ENCODE data around the gene HRK. TPM values are rescaled to one million over a fixed set of nuclear protein-coding genes. Genes with fewer than 3 reads are reported as not detected.

The HRK gene
- total and polyA plus RNA-seq, 2 of the 4 experiments (the other 2 are of a cell fraction) = not detected

DNA sequence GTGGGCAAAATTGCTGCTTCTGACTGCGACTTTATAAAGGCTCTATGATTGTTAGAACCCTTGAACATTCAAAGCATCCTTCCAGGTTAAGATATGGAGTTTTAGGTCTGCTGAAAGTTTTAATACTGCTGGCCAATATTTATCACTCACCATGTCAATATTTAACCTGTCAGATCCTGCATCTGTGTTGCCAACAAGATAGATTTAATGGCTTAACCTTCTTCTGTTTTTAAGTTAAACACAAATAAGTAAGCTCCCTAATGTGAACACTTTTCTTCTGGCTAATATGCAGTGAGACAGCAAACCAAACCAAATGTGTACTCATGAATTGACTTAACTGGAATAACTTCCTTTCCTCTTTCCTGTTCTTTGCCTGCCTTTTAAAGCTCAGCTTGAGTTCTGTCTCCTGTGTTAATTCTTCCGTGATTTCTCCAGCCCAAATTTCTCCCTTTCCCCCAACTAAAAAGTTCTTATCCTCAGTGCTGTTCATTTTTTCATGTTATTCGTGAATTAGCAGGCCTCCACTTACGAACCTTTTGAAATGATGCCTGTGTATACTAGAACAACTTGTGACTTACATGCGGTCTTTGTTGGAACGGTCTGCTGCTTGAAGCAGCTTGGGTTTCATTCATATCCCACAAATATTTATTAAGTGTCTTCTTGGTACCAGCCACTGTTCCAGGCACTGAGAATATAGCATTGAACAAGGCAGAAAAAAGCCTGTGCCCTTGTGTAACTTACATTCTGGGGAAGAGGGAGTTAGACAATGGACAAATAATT is 38.7 kb upstream of the HRK start:
- dilution Hi-C loops (cut with HindIII; ENCODE audit: low sequenced_read_pairs, unreplicated experiment) (no loop called here), intact Hi-C loops (cut with micrococcal nuclease) (loop anchor here (5.0 kb wide), 1 partner anchor 62 kb away; no protein-coding TSS in a partner anchor), in situ Hi-C loops (cut with MboI; ENCODE audit: low sequenced_read_pairs) (no loop called here)
- Histone ChIP-seq H2AK5ac (ENCODE audit: low read depth, low read length) (no peak overlapping the region), H3K9me1 (ENCODE audit: insufficient read depth, low read length) (peaks cover 16% of the 10 kb centered on the region), H2BK15ac (ENCODE audit: low read depth, low read length) (no peak overlapping the region), H3K4me2 (ENCODE audit: low read depth, low read length) (no peak overlapping the region), H2AK9ac (replicated peaks; ENCODE audit: low read depth, low read length, poor library complexity) (no peak overlapping the region), H3K4me1 (ENCODE audit: control insufficient read depth, insufficient read depth, low read length) (peaks cover 10% of the 10 kb centered on the region), H4K8ac (ENCODE audit: low read depth in 2 of 2, low read length in 2 of 2) (no peak overlapping the region), H4K20me1 (ENCODE audit: insufficient read depth, low read length) (peaks cover 55% of the 10 kb centered on the region), H2BK120ac (ENCODE audit: low read depth, low read length) (no peak overlapping the region), H4K5ac (ENCODE audit: low read depth, low read length) (no peak overlapping the region), H3K36me3 (ENCODE audit: control insufficient read depth, insufficient read depth, low read length) (peaks cover 2% of the 10 kb centered on the region; the same call in 1 of the 2 replicates), H3K27ac (ENCODE audit: insufficient read depth, low read length) (no peak overlapping the region), H3K4ac (ENCODE audit: low read depth, low read length) (no peak overlapping the region), H3K79me1 (ENCODE audit: low read depth in 1 of 2, low read length in 2 of 2) (peaks cover 27 to 83% of the 10 kb centered on the region in 2 experiments), H3K18ac (ENCODE audit: low read depth, low read length) (no peak overlapping the region), H2AFZ (replicated peaks; ENCODE audit: low read length, poor library complexity) (no peak overlapping the region), H2BK5ac (ENCODE audit: low read depth, low read length, poor library complexity, severe bottlenecking) (no peak overlapping the region), H3K4me3 (ENCODE audit: insufficient read depth, low read depth, low read length) (no peak overlapping the region), H3K23ac (ENCODE audit: low read depth, low read length) (no peak overlapping the region), H3K27me3 (ENCODE audit: control insufficient read depth, insufficient read depth, low read length) (no peaks in the 10 kb centered on the region), H4K91ac (ENCODE audit: insufficient read depth, low read depth, low read length) (no peak overlapping the region), H3K9ac (ENCODE audit: low read depth, low read length) (no peak overlapping the region), H3K9me3 (ENCODE audit: control insufficient read depth, insufficient read depth, low read length) (no peaks in the 10 kb centered on the region), H3K14ac (replicated peaks; ENCODE audit: low read depth, low read length) (no peak overlapping the region), H3K56ac (ENCODE audit: extremely low read depth, insufficient read depth, low read length) (no peak overlapping the region), H2BK20ac (ENCODE audit: low read depth, low read length) (no peak overlapping the region)
- ChIA-PET POLR2A (ENCODE audit: unreplicated experiment) (no interaction called here), CTCF (no interaction called here)
- ATAC-seq (ENCODE audit: low read depth) (no peak), DNase-seq (no peak)
- TF ChIP-seq RAD21 (IDR thresholded peaks at IDR 0.05; ENCODE audit: low read length) (no peak), RCOR1 (IDR thresholded peaks at IDR 0.05; ENCODE audit: insufficient replicate concordance, low read length) (no peak), BHLHE40 (IDR thresholded peaks at IDR 0.05; ENCODE audit: low read depth, low read length) (no peak), MAZ (IDR thresholded peaks at IDR 0.05; ENCODE audit: borderline replicate concordance, low read depth, low read length) (no peak), NFE2L2 (IDR thresholded peaks at IDR 0.05; ENCODE audit: low read depth, low read length) (no peak), POLR2A (IDR thresholded peaks at IDR 0.05; ENCODE audit: low read depth, low read length) (no peak), FOS (IDR thresholded peaks at IDR 0.05; ENCODE audit: low read depth, low read length) (no peak), CEBPB (IDR thresholded peaks at IDR 0.05; ENCODE audit: low read depth, low read length) (no peak), MAFK (IDR thresholded peaks at IDR 0.05; ENCODE audit: low read depth, low read length) (no peak), ELK1 (IDR thresholded peaks at IDR 0.05; ENCODE audit: borderline replicate concordance, low read depth, low read length) (no peak), MXI1 (IDR thresholded peaks at IDR 0.05; ENCODE audit: borderline replicate concordance, low read depth, low read length) (no peak), CTCF (conservative IDR thresholded peaks at IDR 0.05; ENCODE audit: low read depth, low read length) (no peak), CHD1 (IDR thresholded peaks at IDR 0.05; ENCODE audit: low read depth, low read length) (no peak), SMC3 (IDR thresholded peaks at IDR 0.05; ENCODE audit: low read depth, low read length) (no peak)
- TF ChIP-seq, protein P1, sequence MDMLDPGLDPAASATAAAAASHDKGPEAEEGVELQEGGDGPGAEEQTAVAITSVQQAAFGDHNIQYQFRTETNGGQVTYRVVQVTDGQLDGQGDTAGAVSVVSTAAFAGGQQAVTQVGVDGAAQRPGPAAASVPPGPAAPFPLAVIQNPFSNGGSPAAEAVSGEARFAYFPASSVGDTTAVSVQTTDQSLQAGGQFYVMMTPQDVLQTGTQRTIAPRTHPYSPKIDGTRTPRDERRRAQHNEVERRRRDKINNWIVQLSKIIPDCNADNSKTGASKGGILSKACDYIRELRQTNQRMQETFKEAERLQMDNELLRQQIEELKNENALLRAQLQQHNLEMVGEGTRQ (IDR thresholded peaks at IDR 0.05; ENCODE audit: low read depth, low read length) = no peak
- BruUV-seq (replicated peaks) = no TSS peak
- WGBS, 2 experiments (ENCODE audit: extremely low coverage in 2 of 2, insufficient read length in 1 of 2) = 86% methylated on average over 3 of the region's 6 CpGs; no CpG with 5 or more reads in 1 of the 2 experiments

Data from IMR-90 (cell line).